GM19438 (cell line): ENCODE results near the gene GATM.
"Not testable (repeated sequence)": the region's sequence is repeated elsewhere in the genome, so short reads cannot be mapped to it uniquely, and the experiment has no call there.

Experiments
- ATAC-seq: cut with Tn5 transposase; IDR thresholded peaks from one replicate; pipeline ENCODE4 v1.9.1; 2021; ENCODE audit warnings: low read depth; ENCODE audit not compliant: unreplicated experiment

Gene GATM

GRCh38 chr15:45314960-45315359, 63.4 kb downstream of the GATM start:
- no peak for ATAC-seq

- not testable (repeated sequence) for ATAC-seq
Observed at GRCh38 chr15:45314117-45314516, 64.2 kb downstream of the GATM start.
